HepG2 (cell line): ENCODE results near the gene RTP2. TPM values are rescaled to one million over a fixed set of nuclear protein-coding genes. Genes with fewer than 3 reads are reported as not detected.

Experiments used
- FOXK1 ChIP-seq: sonication (generic); formaldehyde crosslinking; IDR thresholded peaks from 2 replicates; pipeline ENCODE4 v1.4.0; 2020; ENCODE audit warnings: low read depth, missing genetic modification reagents, borderline replicate concordance
- HOXA9 ChIP-seq: sonication (generic); formaldehyde crosslinking; IDR thresholded peaks from 2 replicates; pipeline ENCODE4 v1.8.1; 2022; ENCODE audit warnings: missing genetic modification reagents, mild to moderate bottlenecking, moderate library complexity, borderline replicate concordance
- JUND ChIP-seq: sonication (generic); formaldehyde crosslinking; IDR thresholded peaks from 2 replicates; pipeline ENCODE4 v1.8.0; 2022; ENCODE audit warnings: mild to moderate bottlenecking, missing genetic modification reagents
- KDM5A ChIP-seq: fragments of 200-600 bp; sonication (generic); IDR thresholded peaks from 2 replicates; pipeline ENCODE4 v1.7.0; 2018; ENCODE audit warnings: antibody characterized with exemption, mild to moderate bottlenecking, low read length, borderline replicate concordance
- MZF1 ChIP-seq: sonication (generic); formaldehyde crosslinking; IDR thresholded peaks from 2 replicates; pipeline ENCODE4 v1.8.1; 2023; ENCODE audit warnings: mild to moderate bottlenecking, missing genetic modification reagents, borderline replicate concordance
- NCOA1 ChIP-seq: sonication (generic); formaldehyde crosslinking; IDR thresholded peaks from 2 replicates; pipeline ENCODE4 v1.9.0; 2021; ENCODE audit warnings: missing genetic modification reagents
- NFIC ChIP-seq: IDR thresholded peaks from 2 replicates; pipeline ENCODE4 v1.6.1; 2012; ENCODE audit warnings: mild to moderate bottlenecking, low read length, inconsistent platforms
- NFRKB ChIP-seq: fragments of 450-650 bp; IDR thresholded peaks from 2 replicates; pipeline ENCODE4 v1.6.1; 2017
- ONECUT2 ChIP-seq: sonication (generic); formaldehyde crosslinking; IDR thresholded peaks from 2 replicates; pipeline ENCODE4 v1.4.0; 2020; ENCODE audit warnings: missing genetic modification reagents
- RELA ChIP-seq: sonication (generic); formaldehyde crosslinking; IDR thresholded peaks from 2 replicates; pipeline ENCODE4 v1.4.0; 2020; ENCODE audit warnings: missing genetic modification reagents
- RNF2 ChIP-seq: fragments of 450-650 bp; conservative IDR thresholded peaks from 2 replicates; pipeline ENCODE4 v1.6.1; 2016; ENCODE audit warnings: low read depth
- SRSF1 ChIP-seq: fragments of 200-400 bp; formaldehyde crosslinking; optimal IDR thresholded peaks from 2 replicates; pipeline ENCODE3; 2017; ENCODE audit warnings: mild to moderate bottlenecking, low read depth, low read length, moderate library complexity
- TEAD2 ChIP-seq: sonication (generic); formaldehyde crosslinking; IDR thresholded peaks from 2 replicates; pipeline ENCODE4 v1.9.0; 2021; ENCODE audit warnings: missing genetic modification reagents
- TOE1 ChIP-seq: sonication (generic); formaldehyde crosslinking; IDR thresholded peaks from 2 replicates; pipeline ENCODE4 v1.4.0; 2020; ENCODE audit warnings: mild to moderate bottlenecking, missing genetic modification reagents
- ZFY ChIP-seq: sonication (generic); formaldehyde crosslinking; IDR thresholded peaks from 2 replicates; pipeline ENCODE4 v1.4.0; 2020; ENCODE audit warnings: missing genetic modification reagents
- ZNF337 ChIP-seq: sonication (generic); formaldehyde crosslinking; IDR thresholded peaks from 2 replicates; pipeline ENCODE4 v1.5.1; 2020; ENCODE audit warnings: missing genetic modification reagents, low read depth, mild to moderate bottlenecking, borderline replicate concordance
- ZNF761 ChIP-seq: sonication (generic); formaldehyde crosslinking; conservative IDR thresholded peaks from 2 replicates; pipeline ENCODE4 v1.4.0; 2020; ENCODE audit warnings: mild to moderate bottlenecking, missing genetic modification reagents
- ZSCAN29 ChIP-seq: sonication (generic); formaldehyde crosslinking; conservative IDR thresholded peaks from 2 replicates; pipeline ENCODE4 v1.4.0; 2020; ENCODE audit warnings: mild to moderate bottlenecking, missing genetic modification reagents
- polyA plus RNA-seq, 8 experiments: library from polyadenylated mRNA; depleted of rRNA in 3 of 8; stranded (reverse) in 7 of 8; unstranded in 1 of 8; fragments of >200 nt; fragmentation: Illumina TruSeq in 4 of 8; extraction: Trizol in 4 of 8; gene quantifications; 2 replicates each; pipeline versions ENCODE4 v1.2.1 to v1.2.3, GENCODE V29; 2011 to 2016; ENCODE audit warnings: low read depth in 4 of 8, missing spikeins in 1 of 8, mixed read lengths in 1 of 8; ENCODE audit not compliant: insufficient read depth in 1 of 8
- total RNA-seq, 5 experiments: library from RNA; depleted of rRNA; stranded (reverse); fragments of >200 nt; fragmentation: Illumina TruSeq; extraction: Trizol; gene quantifications; 2 replicates each; pipeline ENCODE4 v1.2.3, GENCODE V29; 2016; ENCODE audit warnings: low read depth in 1 of 5
- TF ChIP-seq, protein P1 (sequence below): sonication (generic); formaldehyde crosslinking; IDR thresholded peaks from 2 replicates; pipeline ENCODE4 v1.5.0; 2020; ENCODE audit warnings: mild to moderate bottlenecking, missing genetic modification reagents, moderate library complexity
- TF ChIP-seq, protein P2 (sequence below): sonication (generic); formaldehyde crosslinking; IDR thresholded peaks from 2 replicates; pipeline ENCODE4 v1.8.0; 2022; ENCODE audit warnings: missing genetic modification reagents, mild to moderate bottlenecking, inconsistent platforms, borderline replicate concordance
- TF ChIP-seq, protein P3 (sequence below): sonication (generic); formaldehyde crosslinking; IDR thresholded peaks from 2 replicates; pipeline ENCODE4 v1.4.0; 2020; ENCODE audit warnings: missing genetic modification reagents, borderline replicate concordance
- TF ChIP-seq, protein P4 (sequence below): sonication (generic); IDR thresholded peaks from 2 replicates; pipeline ENCODE4 v1.6.1; 2016; ENCODE audit warnings: low read depth, borderline replicate concordance
- TF ChIP-seq, protein P5 (sequence below): sonication (generic); formaldehyde crosslinking; IDR thresholded peaks from 2 replicates; pipeline ENCODE4 v1.4.0; 2020; ENCODE audit warnings: mild to moderate bottlenecking, missing genetic modification reagents

Gene RTP2
- total and polyA plus RNA-seq, 2 of the 13 experiments (the other 11 are each of a cell fraction or from before 2014, with no cell fraction given): not detected

DNA sequence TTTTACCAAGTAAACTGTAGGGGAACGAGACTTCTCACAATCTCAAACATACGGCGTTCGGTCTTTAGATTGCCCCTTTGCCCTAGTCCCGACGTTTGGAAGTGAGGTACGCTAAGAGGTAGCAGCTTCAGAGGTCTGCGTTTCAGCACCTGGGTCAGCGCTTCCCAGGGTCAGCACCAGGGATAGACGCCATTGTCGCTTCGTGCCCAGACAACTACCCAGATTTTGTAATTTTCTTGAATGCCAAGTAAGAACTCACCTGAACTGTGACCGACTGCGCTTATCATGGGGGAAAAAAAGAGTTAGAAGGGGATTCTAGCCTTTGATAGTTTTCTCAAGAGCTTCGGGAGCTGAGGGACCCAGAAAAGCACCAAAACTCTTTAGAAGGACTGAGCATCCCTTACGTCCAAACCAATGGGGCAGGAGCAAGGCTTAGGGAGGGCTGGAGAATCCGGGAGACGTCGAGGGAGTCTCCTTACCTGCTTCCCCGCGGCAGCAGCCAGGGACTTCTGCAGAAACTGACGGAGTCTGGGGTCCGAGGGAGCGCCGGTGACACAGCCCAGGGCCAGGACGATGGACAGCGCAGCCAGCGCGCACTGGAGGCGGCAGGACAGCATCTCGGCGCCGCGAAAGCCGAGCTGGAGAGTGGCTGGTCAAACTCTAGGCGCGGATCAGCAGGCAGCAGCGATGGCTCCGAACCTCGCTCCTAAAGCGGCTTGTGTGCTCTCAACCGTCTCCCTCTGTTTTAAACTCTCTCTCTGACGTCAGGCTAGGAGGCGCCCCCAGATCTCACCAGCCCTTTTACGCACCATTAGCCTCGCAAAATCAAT is 32.5 kb downstream of the RTP2 start, which contains the start of gene SST (continued):
- TF ChIP-seq, protein P1, sequence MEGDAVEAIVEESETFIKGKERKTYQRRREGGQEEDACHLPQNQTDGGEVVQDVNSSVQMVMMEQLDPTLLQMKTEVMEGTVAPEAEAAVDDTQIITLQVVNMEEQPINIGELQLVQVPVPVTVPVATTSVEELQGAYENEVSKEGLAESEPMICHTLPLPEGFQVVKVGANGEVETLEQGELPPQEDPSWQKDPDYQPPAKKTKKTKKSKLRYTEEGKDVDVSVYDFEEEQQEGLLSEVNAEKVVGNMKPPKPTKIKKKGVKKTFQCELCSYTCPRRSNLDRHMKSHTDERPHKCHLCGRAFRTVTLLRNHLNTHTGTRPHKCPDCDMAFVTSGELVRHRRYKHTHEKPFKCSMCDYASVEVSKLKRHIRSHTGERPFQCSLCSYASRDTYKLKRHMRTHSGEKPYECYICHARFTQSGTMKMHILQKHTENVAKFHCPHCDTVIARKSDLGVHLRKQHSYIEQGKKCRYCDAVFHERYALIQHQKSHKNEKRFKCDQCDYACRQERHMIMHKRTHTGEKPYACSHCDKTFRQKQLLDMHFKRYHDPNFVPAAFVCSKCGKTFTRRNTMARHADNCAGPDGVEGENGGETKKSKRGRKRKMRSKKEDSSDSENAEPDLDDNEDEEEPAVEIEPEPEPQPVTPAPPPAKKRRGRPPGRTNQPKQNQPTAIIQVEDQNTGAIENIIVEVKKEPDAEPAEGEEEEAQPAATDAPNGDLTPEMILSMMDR (CRISPR knock-in tag): no peak
- TF ChIP-seq NFIC: no peak
- no peak for TF ChIP-seq ZSCAN29 (CRISPR knock-in tag)
- peak; percentile 93; the same call in 1 of the 2 replicates for TF ChIP-seq FOXK1 (CRISPR knock-in tag)
- no peak for TF ChIP-seq KDM5A
- peak; percentile 80; the same call in 1 of the 2 replicates for TF ChIP-seq ONECUT2 (CRISPR knock-in tag)
- TF ChIP-seq HOXA9: peak; percentile 73; the same call in 1 of the 2 replicates
- TF ChIP-seq, protein P2, sequence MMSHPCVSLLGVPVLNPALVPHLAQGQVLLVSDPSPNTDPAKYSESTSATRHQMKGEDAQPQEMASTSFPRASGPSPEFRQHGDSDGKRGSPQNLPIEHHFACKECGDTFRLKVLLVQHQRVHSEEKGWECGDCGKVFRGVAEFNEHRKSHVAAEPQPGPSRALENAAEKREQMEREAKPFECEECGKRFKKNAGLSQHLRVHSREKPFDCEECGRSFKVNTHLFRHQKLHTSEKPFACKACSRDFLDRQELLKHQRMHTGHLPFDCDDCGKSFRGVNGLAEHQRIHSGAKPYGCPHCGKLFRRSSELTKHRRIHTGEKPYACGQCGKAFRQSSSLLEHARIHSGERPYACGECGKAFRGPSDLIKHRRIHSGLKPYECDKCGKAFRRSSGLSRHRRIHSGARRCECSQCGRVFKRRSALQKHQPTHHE (CRISPR knock-in tag): peak; percentile 78
- TF ChIP-seq, protein P3, sequence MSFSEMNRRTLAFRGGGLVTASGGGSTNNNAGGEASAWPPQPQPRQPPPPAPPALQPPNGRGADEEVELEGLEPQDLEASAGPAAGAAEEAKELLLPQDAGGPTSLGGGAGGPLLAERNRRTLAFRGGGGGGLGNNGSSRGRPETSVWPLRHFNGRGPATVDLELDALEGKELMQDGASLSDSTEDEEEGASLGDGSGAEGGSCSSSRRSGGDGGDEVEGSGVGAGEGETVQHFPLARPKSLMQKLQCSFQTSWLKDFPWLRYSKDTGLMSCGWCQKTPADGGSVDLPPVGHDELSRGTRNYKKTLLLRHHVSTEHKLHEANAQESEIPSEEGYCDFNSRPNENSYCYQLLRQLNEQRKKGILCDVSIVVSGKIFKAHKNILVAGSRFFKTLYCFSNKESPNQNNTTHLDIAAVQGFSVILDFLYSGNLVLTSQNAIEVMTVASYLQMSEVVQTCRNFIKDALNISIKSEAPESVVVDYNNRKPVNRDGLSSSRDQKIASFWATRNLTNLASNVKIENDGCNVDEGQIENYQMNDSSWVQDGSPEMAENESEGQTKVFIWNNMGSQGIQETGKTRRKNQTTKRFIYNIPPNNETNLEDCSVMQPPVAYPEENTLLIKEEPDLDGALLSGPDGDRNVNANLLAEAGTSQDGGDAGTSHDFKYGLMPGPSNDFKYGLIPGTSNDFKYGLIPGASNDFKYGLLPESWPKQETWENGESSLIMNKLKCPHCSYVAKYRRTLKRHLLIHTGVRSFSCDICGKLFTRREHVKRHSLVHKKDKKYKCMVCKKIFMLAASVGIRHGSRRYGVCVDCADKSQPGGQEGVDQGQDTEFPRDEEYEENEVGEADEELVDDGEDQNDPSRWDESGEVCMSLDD (CRISPR knock-in tag): peak; percentile 96
- peak; percentile 98 for TF ChIP-seq TEAD2 (CRISPR knock-in tag)
- TF ChIP-seq, protein P4, sequence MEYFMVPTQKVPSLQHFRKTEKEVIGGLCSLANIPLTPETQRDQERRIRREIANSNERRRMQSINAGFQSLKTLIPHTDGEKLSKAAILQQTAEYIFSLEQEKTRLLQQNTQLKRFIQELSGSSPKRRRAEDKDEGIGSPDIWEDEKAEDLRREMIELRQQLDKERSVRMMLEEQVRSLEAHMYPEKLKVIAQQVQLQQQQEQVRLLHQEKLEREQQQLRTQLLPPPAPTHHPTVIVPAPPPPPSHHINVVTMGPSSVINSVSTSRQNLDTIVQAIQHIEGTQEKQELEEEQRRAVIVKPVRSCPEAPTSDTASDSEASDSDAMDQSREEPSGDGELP: no peak
- TF ChIP-seq MZF1 (CRISPR knock-in tag): 0 out of 2 replicates have a peak, but pooled peaks have one; percentile 72
- TF ChIP-seq NCOA1 (CRISPR knock-in tag): no peak
- TF ChIP-seq ZNF761 (CRISPR knock-in tag): peak; percentile 74; the same call in 1 of the 2 replicates
- TF ChIP-seq ZFY (CRISPR knock-in tag): peak; percentile 64
- TF ChIP-seq JUND (CRISPR knock-in tag): 0 out of 2 replicates have a peak, but pooled peaks have one; percentile 21
- no peak for TF ChIP-seq NFRKB
- no peak for TF ChIP-seq SRSF1
- peak; percentile 89; the same call in 1 of the 2 replicates for TF ChIP-seq RELA
- no peak for TF ChIP-seq RNF2
- TF ChIP-seq ZNF337 (CRISPR knock-in tag): peak; percentile 79; the same call in 1 of the 2 replicates
- TF ChIP-seq TOE1 (CRISPR knock-in tag): peak; percentile 93; the same call in 1 of the 2 replicates
- TF ChIP-seq, protein P5, sequence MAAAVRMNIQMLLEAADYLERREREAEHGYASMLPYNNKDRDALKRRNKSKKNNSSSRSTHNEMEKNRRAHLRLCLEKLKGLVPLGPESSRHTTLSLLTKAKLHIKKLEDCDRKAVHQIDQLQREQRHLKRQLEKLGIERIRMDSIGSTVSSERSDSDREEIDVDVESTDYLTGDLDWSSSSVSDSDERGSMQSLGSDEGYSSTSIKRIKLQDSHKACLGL (CRISPR knock-in tag): peak; percentile 72; the same call in 1 of the 2 replicates
